HG03354 (cell line): ENCODE data around the gene STRA6.

Experiments
- ATAC-seq: cut with Tn5 transposase; IDR thresholded peaks from one replicate; pipeline ENCODE4 v1.9.1; 2021; ENCODE audit warnings: mild to moderate bottlenecking; ENCODE audit not compliant: unreplicated experiment, poor library complexity, severe bottlenecking

The STRA6 gene

DNA sequence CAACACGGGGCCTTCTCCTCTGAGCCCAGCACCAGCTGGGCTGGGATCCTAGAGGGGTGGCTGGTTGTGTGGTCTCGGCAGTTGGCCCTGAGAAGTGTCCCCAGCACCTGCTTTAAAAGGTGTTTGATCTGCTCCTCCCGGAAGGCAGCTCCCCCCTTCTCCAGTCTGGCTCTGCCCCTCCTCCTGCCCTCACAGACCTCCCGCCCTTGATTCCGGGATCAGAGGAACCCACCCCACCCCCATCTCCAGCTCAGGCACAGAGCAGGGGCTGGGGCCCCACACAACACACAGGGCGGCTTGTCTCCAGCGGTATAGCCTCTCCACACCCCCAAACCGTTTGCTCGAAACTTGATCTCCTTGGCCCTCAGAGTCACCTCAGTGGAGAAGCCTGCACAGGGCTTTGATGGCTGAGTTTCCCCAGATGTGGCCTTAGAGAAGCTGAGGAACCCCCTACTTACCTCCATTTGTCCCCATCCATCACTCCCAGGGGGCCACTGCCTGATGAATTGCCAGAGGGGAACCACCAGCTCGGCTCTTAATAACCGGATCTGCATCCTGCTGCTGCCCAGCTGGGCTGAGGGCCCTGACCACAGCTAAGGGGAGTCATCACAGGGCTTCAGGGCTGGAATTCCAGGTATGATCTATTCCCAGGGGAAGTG lies 6.4 kb upstream of the STRA6 start:
- ATAC-seq: no peak

DNA sequence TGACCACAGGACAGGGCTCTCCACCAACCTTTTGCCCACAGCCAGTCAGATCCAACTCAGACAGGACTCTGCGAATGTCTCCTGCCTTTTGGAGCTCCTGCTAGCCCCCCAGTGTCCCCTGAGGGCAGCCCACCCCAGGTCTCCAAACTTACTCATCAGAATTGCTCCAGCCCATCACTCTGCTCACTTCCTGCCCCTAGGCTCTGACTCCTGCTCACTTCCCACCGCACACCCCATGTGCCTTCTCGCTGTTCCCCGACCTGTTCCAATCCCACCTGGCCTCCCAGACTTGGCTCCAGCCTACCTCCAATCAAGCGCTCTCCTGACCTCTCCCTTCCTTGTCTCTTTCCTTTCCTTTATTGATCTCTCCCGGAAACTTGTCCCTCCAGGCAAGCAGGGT lies 5.9 kb upstream of the STRA6 start:
- ATAC-seq: no peak

DNA sequence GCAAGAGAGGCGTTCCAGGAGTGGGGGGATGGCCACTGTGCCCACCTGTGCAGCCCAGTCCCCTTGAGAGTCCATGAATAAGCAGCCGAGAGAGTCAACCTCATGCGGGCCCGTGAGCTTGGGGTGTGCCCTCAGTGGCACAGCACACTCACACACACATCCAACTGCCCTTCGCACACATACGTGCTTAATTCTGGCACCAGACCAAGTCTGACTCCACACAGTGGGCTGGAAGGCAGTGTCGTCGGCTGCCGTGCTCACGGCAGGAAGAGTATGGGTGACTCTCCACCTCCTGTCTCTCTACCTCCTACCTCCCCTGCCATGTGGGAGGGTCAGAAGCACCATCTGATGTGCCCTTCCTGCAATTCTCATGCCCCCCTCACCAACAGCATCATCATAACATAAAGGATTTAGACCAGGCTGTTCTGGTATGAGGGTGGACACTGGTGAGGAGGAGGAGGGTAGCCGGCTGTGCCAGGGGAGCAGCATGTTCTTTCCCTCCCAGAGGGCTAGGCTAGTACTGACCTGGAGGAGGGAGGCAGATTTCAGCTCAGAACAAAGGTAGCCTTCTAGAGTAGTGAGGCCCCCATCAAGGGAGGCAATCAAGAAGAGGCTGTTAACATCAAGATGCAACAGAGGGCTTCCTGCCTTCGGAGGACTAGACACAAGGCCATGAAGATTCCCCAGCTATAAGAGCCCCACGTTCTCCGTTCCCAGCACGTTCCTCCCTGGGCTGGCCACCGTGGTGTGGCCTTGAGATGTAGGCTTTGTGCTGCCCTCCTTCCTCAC lies 5.3 kb upstream of the STRA6 start:
- ATAC-seq: no peak

DNA sequence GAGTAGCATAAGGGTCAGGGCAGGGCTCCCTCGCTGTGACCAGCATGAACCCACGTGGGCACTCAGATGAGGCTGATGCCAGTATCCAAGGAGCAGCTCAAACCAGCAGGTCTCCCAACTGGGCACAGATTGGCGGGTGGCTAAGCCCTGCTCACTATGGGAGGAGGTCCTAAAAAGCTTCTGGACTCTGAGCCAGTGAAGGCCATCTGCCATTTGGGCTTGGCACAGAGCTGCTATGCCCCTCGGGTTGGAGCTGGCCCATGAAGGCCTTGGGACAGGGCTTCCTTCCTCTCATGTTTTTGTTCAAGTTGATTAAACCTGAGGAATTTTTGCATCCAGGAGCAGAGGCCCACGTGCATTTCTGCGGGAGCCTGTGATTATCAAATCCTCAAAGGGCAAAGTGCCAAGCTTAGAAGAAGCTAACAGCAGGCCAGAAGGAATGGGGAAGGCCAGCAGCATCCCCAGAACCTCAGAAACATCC lies 4.3 kb upstream of the STRA6 start:
- no peak for ATAC-seq

DNA sequence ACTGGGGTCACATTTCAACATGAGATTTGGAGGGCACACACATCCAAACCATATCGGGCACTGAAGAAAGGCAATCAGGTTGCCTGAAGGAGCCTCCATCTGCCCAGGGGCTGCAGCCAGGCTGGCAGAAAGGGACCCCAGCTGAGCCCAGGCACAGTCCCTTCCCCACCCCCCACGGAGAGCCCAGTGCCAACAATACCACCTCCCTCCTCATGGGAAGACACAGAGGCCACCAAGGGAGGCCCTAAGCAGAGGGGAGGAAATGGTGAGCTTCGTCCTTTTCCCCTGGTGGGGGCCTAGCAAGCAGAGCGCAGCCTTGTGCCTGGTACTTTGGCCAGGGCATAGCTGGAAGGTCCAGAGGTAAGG lies 3.0 kb upstream of the STRA6 start:
- ATAC-seq: no peak

DNA sequence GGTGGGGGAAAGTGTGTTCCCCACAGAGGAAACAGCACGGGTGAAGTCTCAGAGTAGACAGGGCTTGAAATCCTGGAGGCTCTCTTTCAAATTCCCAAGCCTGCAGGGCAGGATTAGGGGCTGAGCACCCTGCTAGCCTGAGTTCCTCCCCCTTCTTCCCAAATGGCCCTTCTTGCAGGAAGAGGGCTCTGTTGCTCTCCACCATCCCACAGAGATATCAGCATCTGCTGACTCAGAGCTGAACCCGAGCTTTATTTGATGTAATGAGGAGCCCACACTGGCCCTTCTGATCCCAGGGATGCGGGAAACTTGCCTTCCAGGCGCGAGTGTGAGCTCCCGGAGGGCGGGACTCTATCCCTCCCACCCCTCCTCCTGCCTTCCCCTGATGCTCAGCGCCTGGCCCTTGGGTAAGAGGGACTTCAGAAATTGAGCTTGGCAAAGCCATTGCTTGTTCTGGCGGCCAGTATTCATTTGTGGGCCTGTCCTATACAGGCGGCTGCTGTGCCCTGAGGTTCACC lies 1.4 kb upstream of the STRA6 start:
- ATAC-seq: no peak

DNA sequence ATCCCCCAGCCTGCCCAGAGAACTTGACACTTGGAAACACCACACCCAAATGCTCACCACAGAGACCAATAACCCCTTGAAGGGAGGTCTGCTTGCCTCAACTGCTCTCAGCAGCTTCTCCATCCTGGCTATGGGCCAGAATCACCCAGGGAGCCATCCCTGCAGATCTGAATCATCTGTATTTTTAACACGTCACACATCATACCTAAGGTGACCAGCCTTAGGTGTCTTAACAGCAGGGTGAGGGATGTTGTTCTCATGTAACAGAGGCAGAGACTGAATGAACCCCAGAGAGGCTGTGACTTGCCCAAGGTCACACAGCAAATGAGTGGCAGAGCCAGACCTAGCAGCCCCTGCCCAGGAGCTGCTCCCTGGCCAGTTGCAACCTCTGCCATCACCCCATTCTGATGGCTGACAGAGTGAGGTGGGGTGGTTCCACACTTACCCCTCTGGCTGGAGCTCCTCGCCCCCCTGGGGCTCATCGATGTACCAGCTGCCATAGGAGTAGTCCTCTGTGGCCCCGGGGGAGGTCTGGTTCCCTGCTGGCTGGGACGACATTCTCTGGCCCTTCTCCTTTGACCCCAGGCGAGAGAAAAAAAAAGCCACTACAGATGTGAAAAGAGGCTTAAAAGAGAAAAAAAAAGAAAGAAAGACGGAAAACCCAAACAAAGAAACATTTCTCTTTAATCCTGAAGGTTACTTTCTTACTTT lies 722 bp downstream of the STRA6 start:
- ATAC-seq: no peak

DNA sequence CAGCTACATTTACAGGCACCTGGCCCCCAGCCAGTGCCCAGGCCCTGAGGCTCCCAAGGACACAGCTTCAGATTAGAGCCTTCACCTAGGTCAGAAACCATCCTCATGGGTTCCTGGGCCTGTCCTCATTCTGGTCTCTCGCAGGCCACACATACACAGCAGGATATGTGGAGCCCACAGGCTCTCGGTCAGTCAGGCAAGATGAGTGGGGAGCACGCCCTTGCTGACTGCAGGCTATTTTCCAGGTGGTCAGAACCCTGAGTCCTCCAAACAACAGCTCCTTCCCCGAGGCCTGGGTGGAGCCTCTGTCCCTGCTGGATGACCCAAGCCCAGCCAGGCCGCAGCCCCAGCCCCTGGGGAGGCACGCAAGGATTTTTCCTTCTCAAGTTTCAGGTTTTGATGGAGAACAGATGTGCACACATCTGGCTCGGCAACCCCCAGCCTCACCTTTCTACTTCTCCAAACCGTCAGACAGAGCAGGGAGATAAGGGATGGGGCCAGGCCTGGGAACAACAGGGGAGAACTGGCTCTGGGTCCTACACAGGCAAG lies 1.6 kb downstream of the STRA6 start:
- ATAC-seq: no peak

DNA sequence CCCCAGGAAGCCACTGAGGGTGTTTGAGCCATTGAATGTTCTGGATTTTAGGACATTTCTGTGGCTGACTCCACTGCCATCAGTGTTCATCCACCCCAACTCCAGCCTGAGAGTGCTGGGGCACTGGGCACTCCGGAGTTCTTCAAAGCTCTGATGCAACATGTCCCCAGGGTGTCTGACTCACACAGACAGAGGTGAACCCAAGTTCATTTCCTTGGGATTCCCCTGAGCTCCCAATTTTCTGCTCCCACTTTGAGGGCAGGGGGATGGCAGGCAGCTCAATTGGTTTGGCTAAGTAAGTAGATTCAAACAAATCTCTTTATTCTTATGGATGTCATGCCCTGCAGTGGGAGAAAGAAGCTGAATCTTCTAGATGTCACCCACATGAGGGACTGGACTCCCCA lies 2.2 kb downstream of the STRA6 start:
- ATAC-seq: no peak

DNA sequence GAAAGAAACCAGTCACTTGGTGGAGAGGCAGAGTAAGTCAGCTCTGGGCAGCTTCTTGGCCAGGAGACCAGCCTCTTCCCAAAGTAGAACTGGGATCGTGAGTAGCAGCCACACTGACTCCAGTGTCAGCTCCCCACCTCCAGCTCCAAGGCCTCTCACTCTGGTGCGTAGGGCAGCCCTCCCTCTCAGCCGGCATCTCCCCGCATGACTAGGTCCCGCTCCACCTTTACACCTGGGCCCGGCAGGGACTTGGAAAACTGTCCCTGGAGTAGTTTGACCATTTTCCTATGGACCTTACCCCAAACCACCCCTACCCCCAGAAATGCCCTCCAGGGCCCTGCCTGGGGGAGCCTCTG lies 3.3 kb downstream of the STRA6 start:
- ATAC-seq: no peak

DNA sequence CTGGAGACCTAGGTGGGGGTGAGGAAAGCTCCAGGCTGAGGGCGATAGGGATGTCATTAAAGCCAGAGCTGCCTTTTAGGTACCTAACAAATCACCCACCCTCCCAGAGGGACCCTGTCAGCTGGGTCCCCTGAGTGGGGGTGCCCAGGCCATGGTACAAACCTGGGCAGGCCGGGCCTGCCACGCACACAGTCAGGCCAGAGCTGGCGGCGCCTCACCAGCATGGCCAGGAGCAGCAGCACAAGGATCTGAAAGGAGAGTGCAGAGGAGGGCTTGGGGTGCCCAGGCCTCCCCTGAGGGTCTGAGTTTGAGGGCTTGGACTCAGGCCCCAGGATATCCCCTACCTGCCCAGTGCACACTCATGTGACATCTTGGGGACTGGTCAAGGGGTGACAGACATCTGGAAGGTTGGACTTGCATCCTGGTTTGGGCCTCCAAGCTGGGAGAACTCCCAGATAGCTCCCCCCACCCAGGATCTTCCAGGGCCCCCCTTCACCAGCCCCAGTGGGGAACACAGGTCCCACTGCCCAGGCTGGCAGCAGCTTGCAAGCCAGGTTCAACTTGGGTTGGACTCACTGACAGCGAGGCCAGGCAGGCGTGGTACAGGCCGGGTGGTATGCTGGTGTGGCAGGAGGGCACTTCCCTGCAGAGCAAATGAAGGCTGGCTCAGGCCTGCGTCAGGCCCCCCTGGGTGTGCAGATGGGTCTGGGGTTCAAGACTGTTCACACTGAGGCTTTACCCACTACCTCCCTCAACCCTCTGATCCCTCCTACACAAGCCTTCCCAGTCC lies 5.2 kb downstream of the STRA6 start:
- no peak for ATAC-seq

DNA sequence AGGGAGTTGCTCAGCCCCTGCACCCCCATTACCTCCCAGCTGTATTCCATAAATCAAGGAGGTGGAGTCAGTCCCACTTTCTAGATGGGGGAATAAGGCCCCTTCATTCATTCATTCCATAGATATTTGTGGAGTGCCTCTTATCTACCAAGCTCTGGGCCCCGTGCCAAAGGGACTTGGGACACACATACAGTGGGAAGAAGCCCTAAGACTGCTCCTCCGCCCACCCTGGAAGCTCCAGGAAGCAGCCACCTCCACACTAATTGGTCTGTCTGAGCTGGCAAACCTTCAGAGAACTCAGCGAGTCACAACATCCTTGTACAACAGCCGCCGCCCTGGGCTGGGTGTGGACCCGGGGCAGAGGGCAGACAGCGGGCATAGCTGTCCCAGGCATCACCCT lies 6.4 kb downstream of the STRA6 start:
- ATAC-seq: no peak

DNA sequence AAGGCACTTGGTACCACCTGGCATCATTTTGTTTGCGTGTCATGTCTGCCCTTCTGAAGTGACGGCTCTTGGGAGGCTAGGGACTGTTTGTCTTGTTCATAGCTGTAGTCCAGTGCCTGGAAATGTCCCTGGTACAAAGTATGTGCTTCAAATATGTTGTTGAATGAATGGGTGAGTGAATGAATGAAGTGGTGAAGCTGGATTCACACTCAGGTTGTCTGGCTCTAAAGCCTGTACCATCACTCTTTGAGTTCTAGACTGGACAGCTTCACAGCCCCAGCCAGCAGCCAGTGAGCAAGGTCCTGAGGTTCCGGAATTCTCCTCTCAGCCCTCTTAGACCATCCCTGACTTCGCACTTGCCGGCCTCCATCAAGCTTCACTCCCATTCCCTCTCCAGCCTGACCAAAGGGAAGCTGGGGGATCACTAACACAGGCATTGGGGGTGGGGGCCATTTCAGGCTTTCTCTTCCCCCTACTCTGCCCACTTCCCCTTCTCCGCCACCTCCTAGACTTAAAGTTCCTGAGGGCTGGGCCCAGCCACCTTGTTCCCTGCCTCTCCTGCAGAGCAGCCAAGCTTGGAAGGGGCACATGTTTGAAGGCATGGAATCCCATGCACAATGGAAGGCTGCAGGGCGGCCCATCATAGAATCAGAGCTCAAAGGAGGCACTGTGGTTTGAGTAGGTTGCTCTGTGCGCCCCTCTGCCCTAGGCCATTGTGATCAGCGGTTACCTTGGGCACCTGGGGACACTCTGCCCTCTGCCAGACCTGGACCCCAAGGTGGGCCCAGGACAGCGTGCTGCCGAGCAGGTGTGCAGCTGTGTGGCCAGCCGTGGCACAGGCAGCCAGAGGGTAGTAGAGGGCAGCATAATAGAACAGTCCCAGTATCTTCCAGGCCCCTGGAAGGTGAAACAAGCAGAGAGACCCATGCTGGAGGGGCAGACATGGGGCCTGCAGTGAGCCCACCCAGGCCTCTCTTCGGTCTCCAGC lies 7.7 kb downstream of the STRA6 start:
- ATAC-seq: no peak

DNA sequence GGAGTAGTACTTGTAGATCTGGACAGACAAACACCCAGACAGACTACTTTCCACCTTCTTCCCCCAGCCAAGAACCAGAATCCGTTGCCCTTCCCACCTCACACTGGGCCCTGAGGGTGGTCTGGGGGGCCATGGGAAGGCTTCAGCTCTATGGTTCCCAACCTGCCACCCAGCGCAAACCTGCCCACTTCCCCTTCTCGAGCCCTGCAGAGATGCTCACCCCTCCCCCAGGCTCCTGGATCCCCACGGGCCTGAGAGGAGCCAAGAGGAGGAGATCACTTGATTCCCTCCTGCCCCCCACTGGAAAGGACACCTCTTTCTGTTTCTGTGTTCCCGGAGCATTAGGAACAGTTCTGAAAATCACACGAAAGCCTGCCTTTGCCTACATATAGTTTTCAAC lies 8.7 kb downstream of the STRA6 start:
- ATAC-seq: no peak

DNA sequence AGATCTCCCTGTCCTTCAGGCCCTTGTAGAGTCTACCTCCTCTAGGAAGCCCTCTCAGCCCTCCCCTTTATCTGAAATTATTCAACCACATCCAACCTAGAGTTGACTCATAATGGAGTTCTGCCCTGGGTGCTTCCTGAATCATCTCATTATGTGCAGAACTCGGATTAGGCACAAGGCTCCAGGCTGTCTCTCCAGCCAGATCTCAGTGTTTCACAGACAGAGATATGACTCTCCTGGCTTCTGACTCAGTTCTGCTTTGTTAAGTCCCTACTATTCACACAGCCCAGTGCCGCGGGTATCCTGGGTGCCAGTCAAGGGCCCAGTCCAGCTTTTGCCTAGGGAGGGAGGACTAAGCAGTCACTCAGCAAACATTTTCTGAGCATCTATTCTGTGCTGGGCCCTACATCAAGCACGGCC lies 9.3 kb downstream of the STRA6 start:
- no peak for ATAC-seq

DNA sequence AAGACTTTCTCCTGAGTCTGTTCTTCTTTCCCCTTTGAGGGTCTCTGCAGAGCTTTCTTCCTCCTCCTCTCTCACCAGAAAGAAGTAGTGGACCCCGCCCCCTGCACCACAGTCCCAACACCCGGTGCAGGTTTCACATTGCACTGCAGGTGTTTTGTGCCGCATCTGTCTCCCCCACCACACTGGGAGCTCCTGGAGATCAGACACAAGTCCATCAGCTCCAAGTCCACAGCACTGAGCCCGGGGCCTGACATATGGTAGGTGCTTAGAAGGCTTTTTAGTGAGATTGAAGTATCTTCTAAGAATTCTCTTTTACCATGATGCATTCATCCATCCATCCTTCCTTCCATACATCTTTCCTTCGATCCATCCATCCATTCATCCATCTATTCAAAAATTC lies 9.8 kb downstream of the STRA6 start:
- ATAC-seq: no peak

DNA sequence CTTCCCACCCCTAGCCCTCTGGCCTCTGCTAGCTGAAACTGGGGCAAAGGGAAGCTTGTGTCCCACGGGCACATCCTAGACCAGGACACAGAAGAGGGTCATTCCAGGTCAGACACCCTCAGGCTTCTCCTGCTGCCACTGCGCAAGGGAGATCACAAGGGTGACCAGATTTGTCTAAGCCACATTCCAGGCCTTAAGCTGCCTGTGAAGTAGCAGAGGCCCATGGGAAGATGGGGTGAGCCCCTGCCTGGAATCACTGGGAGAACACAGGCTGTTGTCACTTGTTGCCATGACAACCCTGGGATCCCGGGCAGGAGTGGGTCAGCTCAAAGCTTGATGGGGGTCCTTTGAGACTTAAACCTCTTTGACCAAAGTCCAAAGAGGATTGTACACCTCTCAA lies 10.8 kb downstream of the STRA6 start:
- no peak for ATAC-seq

DNA sequence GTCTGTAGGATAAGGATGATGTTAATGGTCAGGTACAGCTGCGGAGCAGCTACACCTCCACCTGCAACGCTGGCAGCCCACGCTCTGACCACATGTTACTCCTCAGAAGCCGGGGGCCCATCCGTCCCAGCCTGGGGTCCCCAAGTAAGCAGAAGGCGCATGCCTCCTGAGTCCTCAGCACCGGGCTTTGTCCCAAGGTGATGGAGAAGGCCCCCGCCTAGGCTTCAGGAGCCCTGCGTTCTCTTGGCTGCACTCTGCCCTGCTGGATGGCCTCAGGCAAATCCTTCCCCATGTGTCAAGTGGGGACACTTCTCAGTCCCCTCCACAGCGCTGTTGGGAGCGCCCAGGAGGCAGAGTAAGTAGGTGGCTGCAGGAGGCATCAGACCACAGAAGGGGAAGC lies 14.4 kb downstream of the STRA6 start:
- no peak for ATAC-seq
